Neuronal stem cell (in vitro differentiated cells): Measurements from ENCODE around the gene DTNBP1.
A peak's percentile ranks its signal among the peaks of the same experiment; 100 is the strongest.

Source experiments
- DNase-seq: peaks from one replicate; pipeline ENCODE4 v3.0.0-alpha.2; 2013; ENCODE audit warnings: low spot score
- H2AFZ ChIP-seq: one replicate; pipeline ENCODE4 v1.6.1; 2013; ENCODE audit warnings: mild to moderate bottlenecking, low read length, inconsistent platforms
- H2AK5ac ChIP-seq: 2 replicates; pipeline ENCODE4 v1.6.1; 2013; ENCODE audit warnings: low read depth, mild to moderate bottlenecking, inconsistent platforms, low read length, moderate library complexity, mixed read lengths
- H2BK120ac ChIP-seq: 2 replicates; pipeline ENCODE4 v1.6.1; 2013; ENCODE audit warnings: low read depth, mild to moderate bottlenecking, inconsistent platforms, low read length, moderate library complexity, mixed read lengths
- H2BK12ac ChIP-seq: one replicate; pipeline ENCODE4 v1.6.1; 2013; ENCODE audit warnings: low read length, inconsistent platforms
- H2BK15ac ChIP-seq: 2 replicates; pipeline ENCODE4 v1.6.1; 2013; ENCODE audit warnings: mild to moderate bottlenecking, low read length, inconsistent platforms, mixed read lengths
- H2BK5ac ChIP-seq: one replicate; pipeline ENCODE4 v1.6.1; 2013; ENCODE audit warnings: inconsistent platforms, mild to moderate bottlenecking, low read length, moderate library complexity
- H3K14ac ChIP-seq: one replicate; pipeline ENCODE4 v1.6.1; 2013; ENCODE audit warnings: low read length, inconsistent platforms
- H3K18ac ChIP-seq: 2 replicates; pipeline ENCODE4 v1.6.1; 2013; ENCODE audit warnings: low read length, inconsistent platforms
- H3K23ac ChIP-seq: 2 replicates; pipeline ENCODE4 v1.6.1; 2013; ENCODE audit warnings: low read depth, mild to moderate bottlenecking, mixed read lengths, low read length, inconsistent platforms; ENCODE audit not compliant: poor library complexity
- H3K27ac ChIP-seq: replicated peaks from 3 replicates; pipeline ENCODE4 v1.5.1; 2013; ENCODE audit warnings: low read length, inconsistent platforms
- H3K27me3 ChIP-seq, 3 experiments: 2 replicates each; pipeline ENCODE4 v1.6.1; 2013; ENCODE audit warnings: low read length in 3 of 3, mild to moderate bottlenecking in 2 of 3, inconsistent platforms in 1 of 3, low read depth in 1 of 3, mixed read lengths in 1 of 3, moderate library complexity in 1 of 3; ENCODE audit not compliant: control insufficient read depth in 3 of 3, insufficient read depth in 3 of 3
- H3K36me3 ChIP-seq, 2 donors: replicated peaks in 1 of 2; 2 replicates each; pipeline ENCODE4 v1.6.1; 2013; ENCODE audit warnings: low read length in 2 of 2; ENCODE audit not compliant: control insufficient read depth in 2 of 2, insufficient read depth in 2 of 2
- H3K4ac ChIP-seq: 2 replicates; pipeline ENCODE4 v1.6.1; 2013; ENCODE audit warnings: inconsistent platforms, mild to moderate bottlenecking, low read length, moderate library complexity
- H3K4me1 ChIP-seq, 2 donors: 1 replicate in 1 of 2; 2 replicates in 1 of 2; pipeline ENCODE4 v1.6.1; 2013; ENCODE audit warnings: low read length in 2 of 2, low read depth in 1 of 2; ENCODE audit not compliant: control insufficient read depth in 2 of 2, insufficient read depth in 1 of 2
- H3K4me2 ChIP-seq: one replicate; pipeline ENCODE4 v1.6.1; 2013; ENCODE audit warnings: mild to moderate bottlenecking, low read length, inconsistent platforms; ENCODE audit not compliant: insufficient read depth, poor library complexity, severe bottlenecking
- H3K4me3 ChIP-seq, 2 donors: 2 replicates each; pipeline ENCODE4 v1.5.1; 2013; ENCODE audit warnings: low read length in 2 of 2, mild to moderate bottlenecking in 2 of 2, inconsistent platforms in 1 of 2, moderate library complexity in 1 of 2
- H3K79me1 ChIP-seq: one replicate; pipeline ENCODE4 v1.6.1; 2013; ENCODE audit warnings: low read depth, mild to moderate bottlenecking, inconsistent platforms, low read length, moderate library complexity
- H3K9ac ChIP-seq: one replicate; pipeline ENCODE4 v1.6.1; 2013; ENCODE audit warnings: mild to moderate bottlenecking, low read depth, low read length, inconsistent platforms; ENCODE audit not compliant: poor library complexity
- H3K9me3 ChIP-seq, 2 donors: replicated peaks in 1 of 2; 2 replicates each; pipeline versions ENCODE3 to v1.6.1; 2013; ENCODE audit warnings: low read length in 2 of 2, mild to moderate bottlenecking in 2 of 2, inconsistent platforms in 1 of 2, low read depth in 1 of 2, mixed read lengths in 1 of 2, moderate library complexity in 1 of 2; ENCODE audit not compliant: control insufficient read depth in 2 of 2, insufficient read depth in 1 of 2
- H4K8ac ChIP-seq: one replicate; pipeline ENCODE4 v1.6.1; 2013; ENCODE audit warnings: low read depth, mild to moderate bottlenecking, inconsistent platforms, low read length, moderate library complexity
- H4K91ac ChIP-seq: one replicate; pipeline ENCODE4 v1.6.1; 2013; ENCODE audit warnings: low read length, low read depth, mild to moderate bottlenecking, inconsistent platforms; ENCODE audit not compliant: poor library complexity
- WGBS, 2 donors: extraction: QIAGEN DNeasy Blood & Tissue Kit; methylation state at CpG; one replicate each; pipeline ENCODE4 v1.1.7; 2013; ENCODE audit warnings: missing lambda C conversion rate in 2 of 2, mixed read lengths in 1 of 2; ENCODE audit not compliant: insufficient read length in 2 of 2, insufficient replicate concordance in 1 of 2; ENCODE audit errors: extremely low coverage in 2 of 2; 5-methylcytosine and 5-hydroxymethylcytosine counted together

Gene DTNBP1

DNA sequence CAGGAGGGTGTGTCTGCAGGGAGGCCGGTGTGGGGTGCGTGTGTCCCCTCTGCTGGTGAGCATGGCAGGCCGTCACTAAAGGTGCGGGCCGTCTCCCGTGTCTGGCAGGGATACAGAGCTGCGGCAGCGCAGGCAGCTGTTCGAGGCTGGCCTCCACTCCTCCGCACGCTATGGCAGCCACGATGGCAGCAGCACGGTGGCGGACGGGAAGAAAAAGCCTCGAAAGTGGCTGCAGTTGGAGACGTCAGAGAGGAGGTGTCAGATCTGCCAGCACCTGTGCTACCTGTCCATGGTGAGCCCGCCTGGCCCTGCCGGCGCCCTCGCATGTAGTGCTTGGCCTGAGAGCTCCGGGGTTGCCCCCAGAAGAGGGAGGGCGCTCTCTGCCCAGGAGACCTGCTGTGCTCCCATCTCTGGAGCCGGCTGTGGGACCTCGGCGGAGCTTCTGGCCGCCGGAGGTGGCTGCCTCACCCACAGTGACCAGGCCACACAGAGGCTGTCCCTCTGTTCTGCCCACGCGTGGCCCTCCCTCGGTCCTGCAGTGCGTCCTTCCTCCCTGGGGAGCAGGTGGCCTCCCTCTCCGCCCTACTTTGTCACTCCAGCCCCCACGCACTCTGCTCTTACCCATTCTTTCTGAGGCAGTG, 149.6 kb downstream of the DTNBP1 start:
- H2AK5ac ChIP-seq: no peak overlapping the region
- no peak overlapping the region for H3K4me3 ChIP-seq
- no peak overlapping the region for H3K4me2 ChIP-seq
- no peak overlapping the region for H2BK5ac ChIP-seq
- H3K27ac ChIP-seq: no peak overlapping the region
- no peak overlapping the region for H3K14ac ChIP-seq
- peaks cover 11% of the 10 kb centered on the region for H3K79me1 ChIP-seq
- H2BK120ac ChIP-seq: no peak overlapping the region
- no peaks in the 10 kb centered on the region for H3K9me3 ChIP-seq
- H2BK15ac ChIP-seq: no peak overlapping the region
- no peak overlapping the region for H3K18ac ChIP-seq
- no peaks in the 10 kb centered on the region for H3K4me1 ChIP-seq
- H2AFZ ChIP-seq: no peak overlapping the region
- no peaks in the 10 kb centered on the region for H3K27me3 ChIP-seq
- H3K23ac ChIP-seq: no peak overlapping the region
- no CpG with 5 or more reads among the region's 34 CpGs for WGBS, 2 donors
- DNase-seq: no peak
- H2BK12ac ChIP-seq: no peak overlapping the region
- H4K8ac ChIP-seq: no peak overlapping the region
- H4K91ac ChIP-seq: no peak overlapping the region
- no peak overlapping the region for H3K4ac ChIP-seq
- peaks cover 54 to 100% of the 10 kb centered on the region in 2 donors for H3K36me3 ChIP-seq
- peak overlapping the region; percentile 24 for H3K9ac ChIP-seq

DNA sequence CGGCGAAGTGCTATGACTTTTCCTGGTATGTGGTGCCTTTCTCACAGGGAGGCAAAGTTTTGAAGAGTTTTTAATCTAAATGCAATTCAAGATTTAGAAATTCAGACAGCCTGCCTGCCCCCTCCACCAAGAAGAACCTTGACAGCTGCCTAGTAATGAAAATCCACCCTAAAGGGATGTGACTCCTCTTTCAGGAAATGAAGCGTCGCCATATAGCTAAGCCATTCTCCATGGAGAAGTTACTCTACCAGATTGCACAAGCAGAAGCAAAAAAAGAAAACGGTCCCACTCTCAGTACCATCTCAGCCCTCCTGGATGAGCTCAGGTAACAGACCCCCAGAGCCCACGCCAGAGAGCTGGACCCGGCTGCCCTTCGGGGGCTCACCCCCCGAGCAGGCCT, 150.1 kb downstream of the DTNBP1 start:
- Histone ChIP-seq H3K9me3 (no peaks in the 10 kb centered on the region), H3K14ac (no peak overlapping the region), H3K9ac (no peak overlapping the region), H2AK5ac (no peak overlapping the region), H3K4me3 (no peak overlapping the region), H4K91ac (no peak overlapping the region), H3K4ac (no peak overlapping the region), H3K4me1 (no peaks in the 10 kb centered on the region), H2BK12ac (no peak overlapping the region), H2BK15ac (no peak overlapping the region), H2BK120ac (no peak overlapping the region), H2AFZ (no peak overlapping the region), H3K23ac (no peak overlapping the region), H3K36me3 (peaks cover 55 to 100% of the 10 kb centered on the region in 2 donors), H3K18ac (no peak overlapping the region), H3K27me3 (no peaks in the 10 kb centered on the region), H3K4me2 (no peak overlapping the region), H2BK5ac (no peak overlapping the region), H3K27ac (no peak overlapping the region), H3K79me1 (peaks cover 11% of the 10 kb centered on the region), H4K8ac (no peak overlapping the region)
- no peak for DNase-seq
- WGBS, 2 donors: no CpG with 5 or more reads among the region's 9 CpGs

DNA sequence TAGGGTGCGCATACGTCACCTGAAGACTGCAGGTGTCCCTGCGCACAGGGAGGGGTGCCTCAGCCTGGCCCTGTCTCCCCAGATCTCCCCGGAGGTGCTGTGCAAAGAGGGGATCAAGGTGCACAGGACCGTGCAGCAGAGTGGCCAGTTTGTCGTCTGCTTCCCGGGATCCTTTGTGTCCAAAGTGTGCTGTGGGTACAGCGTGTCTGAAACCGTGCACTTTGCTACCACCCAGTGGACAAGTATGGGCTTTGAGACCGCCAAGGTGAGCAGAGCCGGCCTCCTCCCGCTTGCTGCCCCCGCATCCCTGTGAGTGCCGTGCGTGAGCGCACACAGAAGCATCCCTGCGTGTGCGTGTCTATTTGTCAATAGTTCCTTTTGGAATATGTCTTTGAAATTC, 150.7 kb downstream of the DTNBP1 start:
- Histone ChIP-seq H3K4ac (no peak overlapping the region), H4K91ac (no peak overlapping the region), H3K9me3 (no peaks in the 10 kb centered on the region), H3K27me3 (no peaks in the 10 kb centered on the region), H2BK12ac (no peak overlapping the region), H2BK5ac (no peak overlapping the region), H3K9ac (no peak overlapping the region), H3K4me2 (no peak overlapping the region), H3K14ac (no peak overlapping the region), H3K36me3 (peaks cover 52 to 100% of the 10 kb centered on the region in 2 donors), H3K4me1 (no peaks in the 10 kb centered on the region), H3K27ac (no peak overlapping the region), H2BK120ac (no peak overlapping the region), H4K8ac (no peak overlapping the region), H2AK5ac (no peak overlapping the region), H3K18ac (no peak overlapping the region), H3K79me1 (peaks cover 12% of the 10 kb centered on the region), H3K23ac (peak overlapping the region; percentile 49), H2AFZ (no peak overlapping the region), H3K4me3 (no peak overlapping the region), H2BK15ac (no peak overlapping the region)
- no peak for DNase-seq
- no CpG with 5 or more reads among the region's 18 CpGs for WGBS, 2 donors

DNA sequence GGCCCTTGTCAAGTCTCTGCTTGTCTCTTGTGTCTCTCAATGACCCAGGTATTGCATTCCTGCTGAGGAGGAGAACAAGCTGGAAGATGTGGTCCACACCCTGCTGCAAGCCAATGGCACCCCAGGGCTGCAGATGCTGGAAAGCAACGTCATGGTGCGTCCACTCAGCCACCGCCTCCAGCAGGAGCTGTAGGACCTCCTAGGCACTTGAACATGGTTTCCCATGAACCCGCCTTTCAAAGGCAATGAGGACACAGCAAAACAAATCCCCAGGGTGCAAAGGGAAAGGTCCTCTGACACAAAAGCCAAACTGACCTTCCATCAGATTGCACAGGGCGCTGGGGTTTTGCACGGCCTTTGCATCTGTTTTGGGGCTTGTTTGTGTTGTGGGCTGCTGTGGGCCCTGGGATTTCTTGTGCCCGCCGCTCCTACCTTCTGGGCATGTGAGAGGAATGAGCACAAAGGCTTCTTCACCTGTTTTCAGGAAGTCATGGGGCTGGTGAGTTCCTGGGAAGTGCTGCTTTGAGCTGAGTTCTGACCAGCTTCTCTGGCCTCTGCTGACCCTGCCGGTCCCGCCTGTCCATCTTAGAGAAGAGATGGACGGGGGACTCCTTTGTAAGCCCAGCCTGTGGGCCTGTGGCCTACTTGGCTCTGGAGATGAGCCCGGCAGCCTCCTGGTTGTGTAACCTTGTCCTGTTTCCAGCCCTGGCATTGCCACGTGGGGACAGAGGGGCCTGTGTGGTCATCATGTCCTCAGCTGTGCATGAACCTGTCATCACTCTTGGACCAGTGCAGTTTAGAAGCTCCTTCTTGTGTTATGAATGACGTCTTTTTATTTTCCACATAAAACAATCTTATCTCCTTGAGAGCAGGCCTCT, 151.3 kb downstream of the DTNBP1 start:
- Histone ChIP-seq H3K4me2 (no peak overlapping the region), H2AK5ac (no peak overlapping the region), H3K18ac (no peak overlapping the region), H3K9ac (no peak overlapping the region), H2BK5ac (no peak overlapping the region), H4K91ac (no peak overlapping the region), H2BK12ac (no peak overlapping the region), H3K79me1 (peaks cover 18% of the 10 kb centered on the region), H2BK120ac (no peak overlapping the region), H3K4ac (no peak overlapping the region), H3K27ac (no peak overlapping the region), H3K9me3 (no peaks in the 10 kb centered on the region), H3K4me1 (no peaks in the 10 kb centered on the region), H3K23ac (no peak overlapping the region), H3K36me3 (peaks cover 50 to 100% of the 10 kb centered on the region in 2 donors), H3K27me3 (no peaks in the 10 kb centered on the region), H3K14ac (no peak overlapping the region), H2BK15ac (no peak overlapping the region), H2AFZ (no peak overlapping the region), H3K4me3 (no peak overlapping the region), H4K8ac (no peak overlapping the region)
- DNase-seq: no peak
- WGBS, 2 donors: no CpG with 5 or more reads among the region's 14 CpGs
